Colonic mucosa (tissue), 4 donors: ENCODE results near the gene NMNAT1. TPM values are rescaled to one million over a fixed set of nuclear protein-coding genes. Genes with fewer than 3 reads are reported as not detected.

Experiments used
- DNase-seq: peaks from one replicate; pipeline ENCODE4 v3.0.0-alpha.2; 2020
- H3K27ac ChIP-seq: fragments of 200-600 bp; one replicate; pipeline ENCODE4 v1.8.0; 2021
- H3K27me3 ChIP-seq: fragments of 200-600 bp; one replicate; pipeline ENCODE4 v1.8.0; 2021
- H3K36me3 ChIP-seq: fragments of 200-600 bp; one replicate; pipeline ENCODE4 v1.8.0; 2021
- H3K4me1 ChIP-seq: fragments of 200-600 bp; one replicate; pipeline ENCODE4 v1.8.0; 2021; ENCODE audit warnings: mild to moderate bottlenecking
- H3K4me3 ChIP-seq: fragments of 200-600 bp; one replicate; pipeline ENCODE4 v1.8.0; 2021
- H3K9ac ChIP-seq, 2 donors: one replicate each; pipeline ENCODE4 v1.7.0; 2013; ENCODE audit warnings: control low read depth in 2 of 2, low read depth in 2 of 2, low read length in 2 of 2
- H3K9me3 ChIP-seq: fragments of 200-600 bp; one replicate; pipeline ENCODE4 v1.8.0; 2021
- CTCF ChIP-seq: fragments of 200-600 bp; IDR thresholded peaks from one replicate; pipeline ENCODE4 v1.8.0; 2022; ENCODE audit warnings: antibody characterized with exemption, mild to moderate bottlenecking
- intact Hi-C: fragments of 100-400 bp; cut with DNase I; formaldehyde crosslinking; loops from one replicate; pipeline ENCODE4 v1.14.1; 2022
- total RNA-seq, 2 donors: library from RNA; stranded (reverse); fragmentation: NEBNext Ultra II Directional in 1 of 2; extraction: Animal tissue kit (Norgen Biotek cat#: 25700) in 1 of 2; gene quantifications; one replicate each; pipeline ENCODE4 v1.2.1, GENCODE V29; 2021
- donor health status: healthy.
- donor health status: DM: no; HTN: no; CAD: no.
- donor health status: DM: no; HTN: no; CAD: no.

NMNAT1 gene
- total RNA-seq, 2 donors from 2014 or later = 18.8 to 25.4 TPM

GRCh38 chr1:9922342-9922741, 20.9 kb upstream of the NMNAT1 start:
- TF ChIP-seq CTCF = no peak
- no peaks in the 10 kb centered on the region for H3K4me1 ChIP-seq
- no peak overlapping the region for H3K9ac ChIP-seq
- no peak overlapping the region for H3K27ac ChIP-seq
- H3K36me3 ChIP-seq = no peaks in the 10 kb centered on the region
- H3K9me3 ChIP-seq = no peaks in the 10 kb centered on the region
- DNase-seq = no peak
- H3K4me3 ChIP-seq = no peak overlapping the region
- no peaks in the 10 kb centered on the region for H3K27me3 ChIP-seq
- intact Hi-C loops = no loop called here

- Histone ChIP-seq H3K9me3 (no peaks in the 10 kb centered on the region), H3K9ac (no peak overlapping the region), H3K36me3 (peaks cover 4% of the 10 kb centered on the region), H3K4me1 (no peaks in the 10 kb centered on the region), H3K27ac (no peak overlapping the region), H3K27me3 (no peaks in the 10 kb centered on the region), H3K4me3 (no peak overlapping the region)
- TF ChIP-seq CTCF = no peak
- no peak for DNase-seq
- intact Hi-C loops = no loop called here
Measured at GRCh38 chr1:9927259-9927658, 16.0 kb upstream of the NMNAT1 start.

- H3K4me1 ChIP-seq = no peaks in the 10 kb centered on the region
- intact Hi-C loops = no loop called here
- no peak for DNase-seq
- H3K27me3 ChIP-seq = no peaks in the 10 kb centered on the region
- H3K9me3 ChIP-seq = no peaks in the 10 kb centered on the region
- H3K9ac ChIP-seq = no peak overlapping the region
- H3K4me3 ChIP-seq = no peak overlapping the region
- no peak overlapping the region for H3K27ac ChIP-seq
- TF ChIP-seq CTCF = no peak
- H3K36me3 ChIP-seq = peaks cover 4% of the 10 kb centered on the region
Measured at GRCh38 chr1:9929431-9930385, 13.6 kb upstream of the NMNAT1 start.

GRCh38 chr1:9942399-9942938, 806 bp upstream of the NMNAT1 start:
- Histone ChIP-seq H3K27me3 (no peaks in the 10 kb centered on the region), H3K4me1 (no peaks in the 10 kb centered on the region), H3K36me3 (no peaks in the 10 kb centered on the region), H3K9ac (peak overlapping the region; percentile 83 to 97), H3K4me3 (peak overlapping the region; percentile 77), H3K27ac (peak overlapping the region; percentile 90), H3K9me3 (no peaks in the 10 kb centered on the region)
- TF ChIP-seq CTCF = peak; percentile 37
- intact Hi-C loops = loop anchor here (2.0 kb wide), 1 partner anchor 68 kb away; no protein-coding TSS in a partner anchor
- DNase-seq = peak; percentile 55

GRCh38 chr1:9946315-9946714, 3.0 kb downstream of the NMNAT1 start:
- TF ChIP-seq CTCF = no peak
- intact Hi-C loops = loop anchor here (5.0 kb wide), 1 partner anchor 86 kb away; the partner anchor contains the start of gene UBE4B
- no peak overlapping the region for H3K4me3 ChIP-seq
- H3K36me3 ChIP-seq = no peaks in the 10 kb centered on the region
- no peaks in the 10 kb centered on the region for H3K27me3 ChIP-seq
- no peaks in the 10 kb centered on the region for H3K9me3 ChIP-seq
- no peak overlapping the region for H3K9ac ChIP-seq
- no peak overlapping the region for H3K27ac ChIP-seq
- DNase-seq = no peak
- no peaks in the 10 kb centered on the region for H3K4me1 ChIP-seq
